ENCODE data around the gene BCAT1. TPM values are rescaled to one million over a fixed set of nuclear protein-coding genes. Genes with fewer than 3 reads are reported as not detected.

The BCAT1 gene
- total RNA-seq, 1 experiment from 2014 or later, result 0.74 TPM

- ChIA-PET CTCF (no interaction called here), POLR2A (no interaction called here), RAD21 (ENCODE audit: low non-redundant PET in 1 of 2, low total read pairs in 2 of 2, uncharacterized antibody in 2 of 2, unreplicated experiment in 2 of 2) (no interaction called here)
- TF ChIP-seq CEBPB (IDR thresholded peaks at IDR 0.05; ENCODE audit: low read depth) (no peak), FOSL1 (IDR thresholded peaks at IDR 0.05; ENCODE audit: low read depth) (no peak), REST (IDR thresholded peaks at IDR 0.05; ENCODE audit: low read depth) (no peak)
- intact Hi-C loops (cut with micrococcal nuclease), result no loop called here
- no peak overlapping the region for H2AFZ ChIP-seq (ENCODE audit: low read depth, low read length, poor library complexity, severe bottlenecking)
- DNase-seq (ENCODE audit: low read depth, low spot score) (no peak), ATAC-seq (no peak; the same call in 1 of the 2 replicates)
- no peaks in the 10 kb centered on the region for H4K20me1 ChIP-seq (ENCODE audit: insufficient read depth)
- no peak overlapping the region for H3K27ac ChIP-seq (ENCODE audit: low read depth, low read length)
- H3K36me3 ChIP-seq (ENCODE audit: control insufficient read depth in 1 of 2, insufficient read depth in 2 of 2, low read length in 2 of 2), result no peaks in the 10 kb centered on the region
- H3K27me3 ChIP-seq (ENCODE audit: insufficient read depth, low read length), result no peaks in the 10 kb centered on the region
- H3K4me2 ChIP-seq (ENCODE audit: low read length), result no peak overlapping the region
- BruUV-seq (replicated peaks), result no TSS peak
- H3K9ac ChIP-seq (ENCODE audit: low read length), result no peak overlapping the region
- H3K4me1 ChIP-seq (ENCODE audit: control insufficient read depth in 1 of 2, insufficient read depth in 2 of 2, low read length in 2 of 2), result peaks cover 4 to 8% of the 10 kb centered on the region in 2 experiments; a peak in 1 of 4 replicates
- H3K9me2 ChIP-seq (ENCODE audit: insufficient read depth), result no peaks in the 10 kb centered on the region
- H3K9me3 ChIP-seq (ENCODE audit: control insufficient read depth in 1 of 2, insufficient read depth in 1 of 2, low read depth in 1 of 2, low read length in 2 of 2), result no peaks in the 10 kb centered on the region
- no peak overlapping the region for H3K4me3 ChIP-seq (replicated peaks in 1 of 2; ENCODE audit: low read depth in 1 of 2, low read length in 2 of 2)
- H3K79me2 ChIP-seq (ENCODE audit: insufficient read depth, low read length), result no peaks in the 10 kb centered on the region
Observed at GRCh38 chr12:24864796-24865125, 84.1 kb downstream of the BCAT1 start.

GRCh38 chr12:24861766-24862540 is 86.9 kb downstream of the BCAT1 start:
- ATAC-seq (no peak), DNase-seq (ENCODE audit: low read depth, low spot score) (no peak)
- Histone ChIP-seq H3K9me2 (ENCODE audit: insufficient read depth) (no peaks in the 10 kb centered on the region), H3K4me1 (ENCODE audit: control insufficient read depth in 1 of 2, insufficient read depth in 2 of 2, low read length in 2 of 2) (peaks cover 4 to 8% of the 10 kb centered on the region in 2 experiments; a peak in 1 of 4 replicates), H3K9ac (ENCODE audit: low read length) (no peak overlapping the region), H3K27me3 (ENCODE audit: insufficient read depth, low read length) (no peaks in the 10 kb centered on the region), H3K4me2 (ENCODE audit: low read length) (no peak overlapping the region), H3K9me3 (ENCODE audit: control insufficient read depth in 1 of 2, insufficient read depth in 1 of 2, low read depth in 1 of 2, low read length in 2 of 2) (no peaks in the 10 kb centered on the region), H3K36me3 (ENCODE audit: control insufficient read depth in 1 of 2, insufficient read depth in 2 of 2, low read length in 2 of 2) (no peaks in the 10 kb centered on the region), H3K79me2 (ENCODE audit: insufficient read depth, low read length) (no peaks in the 10 kb centered on the region), H3K27ac (ENCODE audit: low read depth, low read length) (no peak overlapping the region), H2AFZ (ENCODE audit: low read depth, low read length, poor library complexity, severe bottlenecking) (no peak overlapping the region), H4K20me1 (ENCODE audit: insufficient read depth) (no peaks in the 10 kb centered on the region), H3K4me3 (replicated peaks in 1 of 2; ENCODE audit: low read depth in 1 of 2, low read length in 2 of 2) (no peak overlapping the region)
- ChIA-PET RAD21 (ENCODE audit: low non-redundant PET in 1 of 2, low total read pairs in 2 of 2, uncharacterized antibody in 2 of 2, unreplicated experiment in 2 of 2) (no interaction called here), POLR2A (no interaction called here), CTCF (no interaction called here)
- BruUV-seq (replicated peaks), result no TSS peak
- intact Hi-C loops (cut with micrococcal nuclease), result no loop called here
- TF ChIP-seq SP1 (IDR thresholded peaks at IDR 0.05; ENCODE audit: low read depth), result no peak
- TF ChIP-seq FOSL1 (IDR thresholded peaks at IDR 0.05; ENCODE audit: low read depth), result no peak
- no peak for TF ChIP-seq YY1 (IDR thresholded peaks at IDR 0.05; ENCODE audit: extremely low read depth, insufficient replicate concordance, low read depth, low read length)
- TF ChIP-seq TCF7L2 (IDR thresholded peaks at IDR 0.05; ENCODE audit: borderline replicate concordance, extremely low read depth, insufficient read depth, insufficient read length), result no peak
- no peak for TF ChIP-seq CBX3 (IDR thresholded peaks at IDR 0.05; ENCODE audit: low read depth)
- no peak for TF ChIP-seq MAX (IDR thresholded peaks at IDR 0.05)

Measured in HCT116 (cell line).